GM12865 (cell line): Measurements from ENCODE around the gene RNF166.

Experiments
- DNase-seq: peaks from one replicate; pipeline ENCODE4 v3.0.0; 2010; ENCODE audit warnings: low read depth
- H3K4me3 ChIP-seq: 2 replicates; pipeline ENCODE4 v1.5.1; 2011; ENCODE audit warnings: mild to moderate bottlenecking, low read depth, low read length, control low read depth
- CTCF ChIP-seq: IDR thresholded peaks from 2 replicates; pipeline ENCODE4 v1.5.1; 2011; ENCODE audit warnings: low read length, control low read depth, low read depth, inconsistent platforms; ENCODE audit not compliant: insufficient read depth; ENCODE audit errors: missing control alignments

RNF166 gene

GRCh38 chr16:88719267-88719932 lies 13.2 kb upstream of the RNF166 start:
- no peak overlapping the region for H3K4me3 ChIP-seq
- no peak for TF ChIP-seq CTCF
- DNase-seq, result no peak

- TF ChIP-seq CTCF, result no peak
- H3K4me3 ChIP-seq, result no peak overlapping the region
- no peak for DNase-seq
Measured at GRCh38 chr16:88718178-88718577, 12.0 kb upstream of the RNF166 start.

GRCh38 chr16:88716601-88717001 lies 10.4 kb upstream of the RNF166 start:
- no peak for DNase-seq
- TF ChIP-seq CTCF, result no peak
- no peak overlapping the region for H3K4me3 ChIP-seq

GRCh38 chr16:88716201-88716600 lies 10.0 kb upstream of the RNF166 start:
- no peak for TF ChIP-seq CTCF
- H3K4me3 ChIP-seq, result no peak overlapping the region
- no peak for DNase-seq

GRCh38 chr16:88715312-88716190 lies 9.3 kb upstream of the RNF166 start:
- H3K4me3 ChIP-seq, result no peak overlapping the region

More at GRCh38 chr16:88715312-88716190, 9.3 kb upstream of the RNF166 start:
- no peak for DNase-seq
- TF ChIP-seq CTCF, result no peak
